OCI-M1 (cell line): ENCODE measurements around the gene JUND.

ENCODE experiments used
- DNase-seq: peaks from one replicate; lab custom pipeline; 2025; lab: John Stamatoyannopoulos, UW

JUND gene

GRCh38 chr19:18269070-18269723, 12.2 kb downstream of the JUND start:
- DNase-seq: no peak

- DNase-seq: no peak
Observed at GRCh38 chr19:18266771-18267686, 14.4 kb downstream of the JUND start.

- no peak for DNase-seq
Observed at GRCh38 chr19:18265582-18265981, 15.8 kb downstream of the JUND start.

DNA sequence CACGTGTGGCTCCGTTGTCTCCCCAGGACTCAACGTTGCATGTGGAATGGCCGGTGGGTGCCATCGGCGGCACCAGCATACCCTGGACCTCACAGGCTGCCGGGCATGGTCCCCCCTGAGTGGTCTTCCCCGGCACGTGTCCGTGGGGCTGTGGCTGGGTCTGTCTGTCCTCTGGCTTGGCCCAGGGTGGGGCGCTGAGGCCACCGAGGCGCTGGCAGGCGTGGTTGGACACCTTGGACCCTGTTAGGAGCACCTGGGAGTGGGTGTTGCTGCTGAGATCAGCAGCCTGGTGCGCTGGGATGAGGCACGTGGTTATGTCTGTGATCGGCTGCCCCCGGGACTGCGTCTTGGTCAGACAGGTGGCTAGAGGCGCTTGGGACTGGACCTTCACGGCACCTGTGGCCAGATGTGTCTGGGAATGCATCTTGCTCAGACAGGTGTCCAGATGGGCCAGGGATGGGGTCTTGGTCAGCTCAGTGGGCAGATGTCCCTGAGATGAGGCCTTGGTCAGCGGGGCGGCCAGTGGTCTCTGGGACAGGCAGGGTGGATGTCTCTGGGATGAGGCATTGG, 16.4 kb downstream of the JUND start:
- DNase-seq: no peak

GRCh38 chr19:18264137-18264854, 17.1 kb downstream of the JUND start:
- no peak for DNase-seq

DNA sequence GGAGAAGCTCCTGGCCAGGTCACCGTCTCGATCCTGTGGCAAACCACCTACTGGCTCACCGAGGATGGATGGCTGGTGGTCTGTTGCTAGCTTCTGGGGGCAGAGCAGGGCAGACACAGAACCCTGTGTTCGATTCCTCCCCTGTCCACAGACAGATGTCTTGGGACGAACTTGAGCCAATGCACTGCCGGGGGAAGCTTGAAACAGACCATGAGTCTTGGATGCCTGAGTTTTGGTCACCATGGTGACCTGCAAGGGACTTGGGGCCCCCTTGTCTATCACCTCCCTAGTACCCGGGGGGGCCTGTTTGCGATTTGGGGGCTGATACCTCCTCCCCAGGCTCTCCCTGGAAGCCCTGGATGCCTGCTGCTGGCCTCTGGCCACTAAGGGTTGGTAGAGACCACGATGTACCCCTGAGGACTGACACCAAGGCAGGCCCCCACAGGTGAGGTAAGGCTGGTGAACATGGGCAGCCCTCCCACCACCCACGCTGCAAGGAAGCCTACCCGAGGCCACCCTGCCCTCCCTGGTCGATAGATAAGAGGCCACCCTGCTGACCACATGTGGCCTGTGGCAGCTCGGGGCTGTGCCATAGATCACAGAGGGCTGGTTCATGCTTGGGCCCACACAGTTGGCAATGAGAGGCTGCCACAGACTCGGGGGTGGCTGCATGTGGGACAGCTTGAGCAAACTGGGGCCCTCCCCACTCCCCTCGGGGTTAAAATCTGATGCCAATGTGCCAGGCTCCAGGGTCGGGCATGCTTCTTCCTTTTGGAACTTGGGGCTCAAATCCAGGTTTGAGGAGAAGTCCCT, 17.9 kb downstream of the JUND start:
- DNase-seq: no peak

DNA sequence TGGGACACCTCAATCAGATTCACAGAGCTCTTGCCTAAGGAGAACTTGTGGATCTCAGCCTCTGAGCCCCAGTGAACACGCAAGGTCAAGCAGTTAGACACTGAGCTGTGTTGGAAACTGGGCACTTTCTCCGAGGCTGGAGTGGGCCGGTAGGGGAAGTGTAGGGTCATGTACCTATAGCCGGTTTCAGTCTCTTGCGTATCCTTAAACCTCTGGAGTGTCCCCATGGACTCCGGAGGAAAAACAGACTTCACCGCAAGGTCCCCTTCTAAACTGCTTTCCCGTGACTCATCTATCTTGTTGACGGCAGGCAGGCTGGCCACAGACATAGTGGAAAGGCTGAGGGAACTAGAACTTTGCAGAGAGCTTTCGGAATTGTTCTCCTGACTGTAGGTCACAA, 18.5 kb downstream of the JUND start:
- DNase-seq: no peak

GRCh38 chr19:18262144-18262543, 19.3 kb downstream of the JUND start:
- no peak for DNase-seq

- no peak for DNase-seq
Observed at GRCh38 chr19:18261474-18261873, 19.9 kb downstream of the JUND start.

- DNase-seq: no peak
Observed at GRCh38 chr19:18259893-18260292, 21.5 kb downstream of the JUND start.

DNA sequence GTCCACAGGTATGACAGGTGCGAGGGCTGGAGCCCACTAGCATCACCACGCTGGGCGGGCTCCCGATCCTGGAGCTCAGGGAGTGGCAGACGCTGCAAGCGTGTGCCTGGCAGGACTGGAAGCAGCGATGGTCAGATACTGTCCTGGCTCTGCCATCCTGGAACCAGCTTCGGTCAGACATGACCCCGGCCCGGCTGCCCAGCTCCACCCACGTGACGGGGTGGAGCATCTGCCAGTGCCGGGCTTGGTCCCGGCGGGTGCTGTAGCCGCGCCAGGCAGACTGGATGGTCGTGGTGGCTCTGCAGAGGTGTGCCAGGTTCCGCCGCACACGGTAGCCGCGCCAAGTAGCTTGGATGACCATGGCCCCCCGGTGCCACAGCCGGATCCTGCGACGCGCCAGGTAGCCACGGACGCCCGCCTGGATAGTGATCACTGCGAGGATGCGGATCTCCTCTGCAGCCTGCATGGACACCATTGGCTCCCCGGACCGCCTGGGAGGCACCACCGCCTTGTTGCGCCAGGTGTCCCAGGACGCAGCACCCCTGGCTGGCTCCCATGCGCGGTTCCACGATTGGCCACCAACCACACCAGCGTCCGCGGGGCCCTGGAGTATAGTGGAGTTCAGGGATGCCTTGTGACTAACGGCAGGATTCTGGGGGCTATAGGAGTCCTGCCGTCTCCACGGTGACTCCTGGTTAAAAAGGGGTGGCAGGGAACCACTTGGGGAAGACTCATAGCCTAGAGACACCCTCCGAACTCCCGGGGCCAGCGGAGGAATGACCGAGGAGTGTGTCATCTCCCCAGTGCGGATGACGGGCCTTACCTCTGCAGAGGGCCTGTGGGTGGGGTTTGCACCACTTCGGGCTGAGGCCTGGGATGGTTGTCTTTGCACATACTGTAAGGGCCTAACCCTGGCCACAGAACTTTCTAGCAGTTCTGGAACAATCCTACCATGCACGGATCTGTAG, 23.6 kb downstream of the JUND start:
- DNase-seq: no peak

DNA sequence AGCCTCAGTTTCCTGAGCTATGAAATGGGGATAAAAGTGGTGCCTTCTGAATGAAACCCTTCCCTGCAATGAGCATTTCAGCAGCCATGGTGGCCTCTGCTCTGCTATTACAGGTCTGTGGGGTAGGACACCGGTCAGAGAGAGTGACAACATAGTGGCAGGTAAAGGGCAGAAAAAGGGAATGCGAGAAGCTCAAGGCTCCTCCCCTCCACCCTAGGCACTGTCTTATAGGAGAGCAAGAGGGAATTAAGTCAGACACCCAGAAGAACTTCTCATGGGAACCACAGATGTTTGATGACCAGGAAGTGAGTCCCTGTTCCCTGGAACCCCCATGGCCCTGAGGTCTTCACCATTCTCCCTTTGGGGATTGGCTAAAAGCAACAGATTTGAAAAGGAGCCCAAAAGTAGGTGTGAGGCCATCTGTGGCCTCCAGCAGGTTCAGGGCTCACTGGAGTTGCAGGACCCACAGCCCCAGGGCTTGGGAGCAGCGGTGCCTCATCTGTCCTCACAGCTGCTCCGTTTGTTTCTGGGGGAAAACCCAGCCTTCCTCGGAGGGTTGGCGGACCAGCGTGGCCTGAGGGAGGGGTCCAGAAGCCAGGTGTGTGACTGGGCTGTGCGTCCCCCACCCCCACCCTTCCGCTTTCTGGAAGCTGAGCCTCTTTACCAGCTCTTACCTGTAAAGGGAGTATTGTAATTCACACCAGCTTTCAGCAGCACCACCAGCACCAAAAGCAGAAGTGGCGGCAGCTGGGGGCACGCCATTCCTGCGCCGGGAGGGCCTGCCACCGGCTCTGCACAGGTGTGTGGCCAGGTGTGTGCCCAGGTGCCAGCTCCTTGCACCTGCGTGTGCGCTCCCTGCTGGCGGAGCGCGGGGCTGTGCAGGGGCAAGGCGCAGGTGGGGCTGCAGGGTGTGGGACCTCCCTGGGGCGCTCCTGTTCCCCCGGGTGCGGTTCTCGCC, 26.6 kb downstream of the JUND start:
- DNase-seq: no peak

DNA sequence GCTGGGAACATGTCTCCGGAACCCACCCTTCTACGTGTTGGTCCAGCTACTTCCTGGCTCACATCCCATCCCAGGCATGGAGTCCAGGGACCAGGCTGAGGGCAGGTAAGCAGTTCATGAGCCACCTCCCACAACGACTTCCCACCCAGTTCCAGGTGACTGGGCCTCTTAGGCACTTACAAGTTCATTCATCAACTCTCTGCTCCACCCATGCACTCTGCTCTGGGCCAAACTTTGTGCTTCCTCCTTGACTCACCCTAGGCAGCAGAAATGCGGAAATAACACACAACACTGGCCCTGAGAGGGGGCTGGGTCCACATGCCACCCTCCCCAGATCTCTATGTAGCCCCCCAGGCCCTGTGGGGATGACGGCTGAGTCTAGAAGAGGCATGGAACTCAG, 27.7 kb downstream of the JUND start:
- DNase-seq: peak; percentile 20

- no peak for DNase-seq
Observed at GRCh38 chr19:18253130-18253529, 28.3 kb downstream of the JUND start.

- no peak for DNase-seq
Observed at GRCh38 chr19:18252370-18252717, 29.1 kb downstream of the JUND start.

DNA sequence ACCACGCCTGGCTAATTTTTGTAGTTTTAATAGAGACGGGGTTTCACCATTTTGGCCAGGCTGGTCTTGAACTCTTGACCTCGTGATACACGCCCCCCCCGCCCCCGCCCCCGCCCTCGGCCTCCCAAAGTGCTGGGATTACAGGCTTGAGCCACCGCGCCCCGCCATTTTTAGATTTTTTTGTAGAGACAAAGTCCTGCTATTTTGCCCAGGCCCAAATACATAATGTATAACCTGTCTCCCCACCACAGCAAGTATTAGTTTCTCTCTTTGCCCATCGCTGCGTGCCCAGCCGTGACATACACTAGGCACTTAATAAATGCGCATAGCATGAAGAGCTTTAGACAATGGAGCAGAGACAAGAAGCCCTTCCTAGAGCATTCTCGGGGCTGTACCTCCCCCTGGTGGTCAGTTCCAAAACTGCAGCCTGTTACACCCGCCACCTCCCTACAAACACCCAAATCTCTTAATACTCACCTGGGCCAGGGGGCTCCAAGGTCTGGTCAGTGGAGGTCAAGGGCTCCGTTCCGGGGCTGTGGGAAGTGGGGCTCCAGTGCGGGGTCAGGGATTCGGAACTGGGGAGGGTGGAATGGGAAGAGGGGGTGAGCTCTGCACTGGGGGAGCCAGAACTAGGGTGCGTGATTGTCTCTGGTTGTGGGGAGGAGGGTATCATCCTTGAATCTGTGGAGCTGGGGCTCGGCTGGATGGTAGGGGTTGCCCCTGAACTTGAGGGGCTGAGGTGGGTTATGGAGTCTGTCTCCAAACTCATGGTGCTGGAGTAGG, 29.6 kb downstream of the JUND start:
- DNase-seq: peak; percentile 85

- no peak for DNase-seq
Observed at GRCh38 chr19:18249834-18250233, 31.6 kb downstream of the JUND start.

DNA sequence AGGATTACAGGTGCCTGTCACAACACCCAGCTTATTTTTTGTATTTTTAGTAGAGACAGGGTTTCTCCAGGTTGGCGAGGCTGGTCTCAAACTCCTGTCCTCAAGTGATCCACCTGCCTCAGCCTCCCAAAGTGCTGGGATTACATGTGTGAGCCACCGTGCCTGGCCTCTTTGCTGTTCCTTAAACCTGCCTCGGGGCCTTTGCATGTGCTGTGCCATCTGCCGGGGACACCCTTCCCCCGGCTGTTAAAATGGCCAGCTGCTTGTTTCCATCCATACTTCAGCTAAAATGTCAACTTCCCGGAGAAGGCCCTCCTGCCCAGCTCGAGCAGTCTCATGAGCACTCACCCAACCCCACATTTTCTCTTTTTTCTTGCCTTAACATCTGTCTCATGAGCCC, 36.1 kb downstream of the JUND start:
- DNase-seq: no peak

DNA sequence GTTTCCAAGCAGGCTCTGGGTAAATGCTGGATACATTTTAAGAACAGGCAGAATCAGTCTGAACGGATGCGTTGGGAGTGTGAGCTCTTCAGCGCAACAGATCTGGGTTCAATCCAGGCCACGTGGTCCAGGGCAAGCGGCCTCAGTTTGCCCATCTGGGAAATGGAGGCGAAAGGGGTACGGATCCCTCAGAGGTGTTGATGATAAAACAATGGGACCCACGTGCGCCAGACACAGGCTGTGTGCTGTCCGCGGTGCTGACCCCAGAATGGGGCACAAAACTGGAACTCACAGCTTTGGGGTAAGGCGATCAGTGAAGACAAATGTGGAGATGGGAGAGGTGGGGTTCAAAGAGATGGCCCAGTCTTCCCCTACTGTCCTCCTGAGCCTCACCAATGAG, 42.1 kb downstream of the JUND start:
- DNase-seq: no peak
